GM19463 (cell line): Measurements from ENCODE around the gene DSC1.
"Not testable (repeated sequence)": the region's sequence is repeated elsewhere in the genome, so short reads cannot be mapped to it uniquely, and the experiment has no call there.

Source experiments
- ATAC-seq: cut with Tn5 transposase; IDR thresholded peaks from one replicate; pipeline ENCODE4 v1.9.1; 2021; ENCODE audit warnings: mild to moderate bottlenecking, moderate library complexity; ENCODE audit not compliant: unreplicated experiment

DSC1 gene

GRCh38 chr18:31171144-31171839 lies 8.6 kb upstream of the DSC1 start:
- no peak for ATAC-seq

DNA sequence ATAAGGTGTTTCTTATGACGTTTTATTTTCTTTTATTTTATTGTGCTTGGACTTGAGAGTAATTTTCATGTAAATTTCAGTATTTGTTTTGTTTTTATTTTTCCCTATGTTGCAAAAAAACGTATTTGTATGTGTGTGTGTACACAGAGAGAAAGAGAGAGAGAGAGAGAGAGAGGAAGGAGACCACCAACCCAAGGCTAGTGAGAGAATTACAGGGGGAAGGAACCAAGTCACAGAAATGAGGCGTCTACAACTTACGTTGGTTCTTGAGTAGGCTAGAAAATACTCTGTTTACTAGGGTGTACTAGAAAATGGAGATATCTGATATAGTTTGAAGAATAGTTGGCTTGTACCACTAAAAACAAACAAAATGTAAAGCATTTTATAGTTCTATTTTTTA lies 7.7 kb upstream of the DSC1 start:
- ATAC-seq, result no peak

DNA sequence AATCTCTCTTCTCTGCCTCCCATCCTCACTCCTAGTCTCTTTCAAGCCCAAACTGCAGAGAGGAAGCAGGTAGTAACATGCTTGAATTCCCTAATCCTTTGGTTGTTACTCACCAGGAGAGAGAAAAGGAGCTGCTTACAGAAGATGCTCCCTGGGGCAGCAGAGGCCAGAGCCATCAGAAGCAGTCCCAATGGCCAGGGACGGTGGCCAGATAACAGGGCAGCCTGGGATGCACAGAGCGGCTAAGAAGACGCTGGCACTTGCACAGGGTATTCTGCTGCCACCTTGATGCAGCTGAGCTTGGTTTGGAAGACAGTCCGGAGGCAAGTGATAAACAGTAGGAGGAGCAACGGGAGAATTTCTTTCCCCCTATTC lies 250 bp downstream of the DSC1 start:
- no peak for ATAC-seq

- ATAC-seq, result no peak
Measured at GRCh38 chr18:31161757-31162418, 768 bp downstream of the DSC1 start.

DNA sequence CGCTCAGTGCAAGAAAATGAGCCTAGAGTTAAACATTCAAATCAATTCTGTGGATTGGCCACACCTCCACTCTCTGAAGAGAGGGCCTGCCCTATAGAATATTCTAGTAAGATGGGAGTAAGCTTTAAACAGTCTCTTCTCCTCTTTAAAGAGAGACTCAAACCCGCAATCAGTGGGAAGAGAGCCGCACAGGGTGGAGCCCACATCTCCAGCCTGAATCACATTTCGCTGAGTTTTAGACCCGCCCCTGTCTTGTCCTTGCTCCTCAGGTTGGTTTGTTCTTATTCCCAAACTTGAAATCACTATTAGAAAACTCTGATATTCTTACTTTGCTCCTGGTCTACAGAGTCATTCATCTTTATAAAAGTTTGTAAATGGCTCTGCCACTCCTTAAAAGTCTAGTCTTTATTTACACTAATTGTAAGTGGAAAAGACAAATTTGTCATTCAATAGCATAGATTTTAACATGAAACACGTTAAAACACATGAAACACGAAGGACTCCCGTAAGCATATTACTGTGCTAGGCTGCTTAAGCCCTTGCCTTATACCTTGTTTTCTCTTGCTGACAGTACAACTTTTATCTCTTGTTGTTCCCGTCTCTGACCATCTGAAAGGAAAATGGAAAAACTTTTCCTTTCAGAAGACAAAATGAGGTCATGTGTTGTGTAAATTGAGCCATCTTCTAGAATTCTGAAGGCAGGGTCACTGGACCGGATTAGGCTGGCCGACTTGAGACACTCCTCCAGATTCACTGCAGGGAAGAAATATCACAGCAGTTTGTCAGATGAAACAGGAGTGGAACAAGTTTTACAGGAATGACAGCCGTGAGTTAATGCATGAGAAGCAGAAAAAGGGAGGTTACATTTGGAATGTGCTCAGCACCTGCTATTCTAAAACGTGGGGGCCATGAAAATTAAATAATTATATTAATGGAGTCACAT lies 5.6 kb downstream of the DSC1 start:
- no peak for ATAC-seq

DNA sequence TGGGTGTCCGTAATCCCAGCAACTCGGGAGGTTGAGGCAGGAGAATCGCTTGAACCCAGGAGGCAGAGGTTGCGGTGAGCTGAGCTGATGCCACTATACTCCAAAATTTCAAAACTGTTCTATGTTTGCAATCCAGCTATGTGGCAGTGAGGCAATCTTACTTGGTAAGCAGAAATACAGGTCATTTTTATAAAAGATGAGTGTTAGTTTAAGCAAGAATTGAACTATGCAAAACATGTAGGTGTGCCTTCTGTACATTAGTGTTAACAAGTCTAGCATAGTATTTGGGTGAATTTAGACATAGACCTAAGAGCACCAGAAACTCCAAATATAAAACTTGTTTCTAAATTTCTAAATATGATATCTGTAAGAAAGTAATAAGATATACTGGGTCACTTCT lies 7.2 kb downstream of the DSC1 start:
- ATAC-seq, result no peak

- no peak for ATAC-seq
Measured at GRCh38 chr18:31154181-31154580, 8.5 kb downstream of the DSC1 start.

- ATAC-seq, result no peak
Measured at GRCh38 chr18:31149351-31149750, 13.3 kb downstream of the DSC1 start.

DNA sequence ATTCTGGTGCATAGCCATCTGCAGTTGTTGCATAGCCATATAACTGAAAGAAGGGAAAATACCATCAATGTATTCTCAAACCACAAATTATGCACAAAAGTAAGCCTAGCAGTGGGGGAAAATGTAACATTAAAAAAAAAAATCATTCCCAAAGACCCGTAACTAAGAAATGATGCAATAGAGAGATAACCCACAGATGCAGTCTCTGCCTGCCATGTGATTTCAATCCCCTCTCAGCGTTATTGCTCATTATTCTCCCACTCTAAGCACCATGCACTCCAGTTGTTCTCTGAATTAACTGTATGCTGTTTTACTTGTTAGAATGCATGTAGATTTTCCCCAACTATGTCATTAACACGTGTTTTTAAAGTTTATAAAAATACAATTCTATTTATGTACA lies 14.1 kb downstream of the DSC1 start:
- no peak for ATAC-seq

GRCh38 chr18:31146809-31147208 lies 15.8 kb downstream of the DSC1 start:
- ATAC-seq, result no peak

DNA sequence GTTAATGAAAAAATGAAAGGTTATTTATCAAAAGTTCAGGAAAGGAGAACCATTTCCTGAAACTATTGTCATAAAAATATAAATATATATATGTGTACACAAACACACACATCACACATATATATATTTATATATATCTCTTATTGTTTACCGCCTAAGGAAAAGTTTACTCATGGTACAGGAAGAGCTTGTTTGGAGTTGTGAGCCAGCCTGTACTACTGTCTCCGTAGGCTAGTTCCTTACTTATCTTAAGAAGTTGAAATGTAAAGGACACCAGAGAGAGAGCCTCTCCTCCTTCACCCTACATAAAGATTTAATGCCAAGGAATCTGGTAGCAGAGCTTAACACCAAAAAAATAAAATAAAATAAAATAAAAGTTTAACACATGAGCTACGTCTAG lies 19.6 kb downstream of the DSC1 start:
- no peak for ATAC-seq

- ATAC-seq, result no peak
Measured at GRCh38 chr18:31138709-31139108, 23.9 kb downstream of the DSC1 start.

- no peak for ATAC-seq
Measured at GRCh38 chr18:31134988-31135529, 27.6 kb downstream of the DSC1 start.

GRCh38 chr18:31129398-31130115 lies 33.1 kb downstream of the DSC1 start:
- ATAC-seq, result no peak

DNA sequence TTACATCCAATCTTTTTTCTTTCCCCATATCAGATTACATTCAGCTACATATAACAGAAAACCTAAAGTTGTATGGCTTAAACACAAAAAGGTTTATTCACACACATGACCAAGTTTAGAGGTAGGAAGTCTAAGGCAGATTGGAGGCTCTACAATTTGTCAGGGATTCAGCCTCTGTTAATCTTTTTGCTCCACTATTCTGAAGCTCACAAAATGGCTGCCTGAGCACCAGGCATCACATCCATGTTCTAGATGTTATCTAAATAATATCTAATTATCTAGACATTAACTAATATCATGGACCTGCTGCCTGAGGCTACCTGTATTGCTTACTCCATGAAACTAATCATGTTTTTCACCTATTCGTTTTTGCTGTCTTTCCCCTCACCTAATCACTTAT lies 36.8 kb downstream of the DSC1 start:
- no peak for ATAC-seq

DNA sequence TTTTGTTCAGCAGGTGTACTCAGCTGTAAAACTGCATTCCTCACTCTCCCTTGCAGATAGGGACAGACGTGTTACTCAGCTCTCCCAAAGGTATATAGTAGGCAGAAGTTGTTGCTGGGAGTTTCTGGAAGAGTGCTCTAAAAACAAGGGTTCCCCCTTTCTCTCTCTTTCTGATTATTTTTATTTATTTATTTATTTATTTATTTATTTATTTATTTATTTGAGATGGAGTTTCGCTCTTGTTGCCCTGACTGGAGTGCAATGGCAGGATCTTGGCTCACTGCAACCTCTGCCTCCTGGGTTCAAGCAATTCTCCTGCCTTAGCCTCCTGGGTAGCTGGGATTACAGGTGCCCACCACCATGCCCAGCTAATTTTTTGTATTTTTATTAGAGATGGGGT lies 39.5 kb downstream of the DSC1 start:
- ATAC-seq, result not testable (repeated sequence)

GRCh38 chr18:31120594-31120993 lies 42.1 kb downstream of the DSC1 start:
- ATAC-seq, result no peak

GRCh38 chr18:31116853-31117595 lies 45.6 kb downstream of the DSC1 start:
- no peak for ATAC-seq

- ATAC-seq, result no peak
Measured at GRCh38 chr18:31112804-31113203, 49.9 kb downstream of the DSC1 start.

DNA sequence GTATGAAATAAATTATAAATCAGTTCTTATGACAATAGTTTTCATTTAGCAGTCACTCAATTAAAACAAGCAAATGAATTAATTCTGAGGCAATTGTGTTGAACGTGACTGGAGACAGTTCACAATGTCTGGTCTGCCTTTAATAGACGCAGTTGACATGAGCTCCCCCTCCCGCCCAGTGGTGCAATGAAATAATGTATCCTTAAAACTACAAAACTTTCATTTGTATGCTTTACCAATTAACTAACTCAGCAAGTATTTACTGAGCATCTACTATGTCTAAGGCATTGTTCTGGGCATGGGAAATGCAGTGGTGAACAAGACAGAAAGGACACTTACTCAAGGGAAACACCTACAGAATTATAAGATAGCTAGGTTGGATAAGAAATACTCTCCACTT lies 56.9 kb downstream of the DSC1 start:
- ATAC-seq, result no peak
